A549 treated with ZK216348 at 1 μM for 4 hours (cell line): ENCODE data around the gene RAB29. TPM values are rescaled to one million over a fixed set of nuclear protein-coding genes. Genes with fewer than 3 reads are reported as not detected.

Experiments used
- total RNA-seq: library from RNA; stranded (reverse); fragments of 200-300 nt; extraction: Qiagen RNA extraction; gene quantifications from 5 replicates; pipeline ENCODE4 v1.2.3, GENCODE V29; 2022; ENCODE audit warnings: low read depth

RAB29 gene
- 9.8 to 11.7 TPM (median 10.6 TPM) in 5 replicates for total RNA-seq

GRCh38 chr1:205775015-205775716, at the start of gene RAB29:
TSS of gene RAB29 (minus strand) at chr1:205775482. CDS start at chr1:205774956, 526 bp downstream.

GRCh38 chr1:205812878-205813754, 37.8 kb upstream of the RAB29 start, which contains the start of gene SLC41A1:
TSS of gene SLC41A1 (minus strand) at chr1:205813198. CDS start at chr1:205810441, 2,757 bp downstream.

GRCh38 chr1:205750138-205751035, 24.9 kb downstream of the RAB29 start, which contains the start of gene NUCKS1:
TSS of gene NUCKS1 (minus strand) at chr1:205750182. CDS start at chr1:205749973, 209 bp downstream.

Other genes starting within 250 kb of the RAB29 start
- gene ELK4, start 143.5 kb downstream of the RAB29 start, total RNA-seq, result 4.1 to 8.0 TPM (median 6.8 TPM) in 5 replicates
- 3.8 to 6.7 TPM (median 6.2 TPM) in 5 replicates for gene SLC45A3, start 95.0 kb downstream of the RAB29 start, total RNA-seq
- 98.8 to 189 TPM (median 119 TPM) in 5 replicates for gene NUCKS1, start 25.3 kb downstream of the RAB29 start, total RNA-seq
- gene SLC41A1, start 37.7 kb upstream of the RAB29 start, total RNA-seq, result 20.5 to 23.8 TPM (median 23.2 TPM) in 5 replicates
- not detected in 5 replicates for gene PM20D1, start 74.7 kb upstream of the RAB29 start, total RNA-seq
- 0.08 to 0.34 TPM (median 0.09 TPM) in 5 replicates for gene SLC26A9, start 168.0 kb upstream of the RAB29 start, total RNA-seq
- gene RAB7B, start 227.9 kb upstream of the RAB29 start, total RNA-seq, result 1.0 to 1.8 TPM (median 1.3 TPM) in 5 replicates
- gene CTSE, start 248.4 kb upstream of the RAB29 start, total RNA-seq, result not detected in 5 replicates